GM21381 (cell line): ENCODE measurements around the gene DISC1.
"Not testable (repeated sequence)": the region's sequence is repeated elsewhere in the genome, so short reads cannot be mapped to it uniquely, and the experiment has no call there.

ENCODE experiments used
- ATAC-seq: cut with Tn5 transposase; IDR thresholded peaks from one replicate; pipeline ENCODE4 v1.9.1; 2021; ENCODE audit warnings: mild to moderate bottlenecking, moderate library complexity; ENCODE audit not compliant: unreplicated experiment

The DISC1 gene

GRCh38 chr1:231666937-231667608 lies 40.5 kb downstream of the DISC1 start:
- no peak for ATAC-seq

DNA sequence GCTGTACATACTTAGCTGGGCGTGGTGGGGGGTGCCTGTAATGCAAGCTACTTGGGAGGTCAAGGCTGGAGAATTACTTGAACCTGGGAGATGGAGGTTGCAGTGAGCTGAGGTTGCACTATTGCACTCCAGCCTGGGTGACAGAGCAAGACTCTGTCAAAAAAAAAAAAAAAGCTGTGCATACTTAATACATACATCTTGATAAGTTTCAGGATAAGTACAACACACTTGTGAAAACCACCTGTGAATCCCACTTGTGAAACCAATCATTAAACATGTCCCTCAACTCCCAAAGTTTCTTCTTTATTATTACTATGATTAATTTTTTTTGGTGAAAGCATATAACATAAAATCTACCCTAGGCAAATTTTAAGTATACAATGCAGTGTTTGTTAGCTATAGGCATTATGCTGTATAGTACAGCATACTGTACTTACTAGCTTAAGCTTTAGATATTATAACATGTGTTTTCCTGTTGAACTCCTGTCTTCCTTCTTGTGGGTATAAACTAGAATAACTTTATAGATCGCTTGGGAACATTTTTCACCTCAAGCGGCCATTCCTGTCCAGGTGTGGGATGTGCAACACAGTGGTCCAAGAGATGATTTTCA lies 41.4 kb downstream of the DISC1 start:
- no peak for ATAC-seq

DNA sequence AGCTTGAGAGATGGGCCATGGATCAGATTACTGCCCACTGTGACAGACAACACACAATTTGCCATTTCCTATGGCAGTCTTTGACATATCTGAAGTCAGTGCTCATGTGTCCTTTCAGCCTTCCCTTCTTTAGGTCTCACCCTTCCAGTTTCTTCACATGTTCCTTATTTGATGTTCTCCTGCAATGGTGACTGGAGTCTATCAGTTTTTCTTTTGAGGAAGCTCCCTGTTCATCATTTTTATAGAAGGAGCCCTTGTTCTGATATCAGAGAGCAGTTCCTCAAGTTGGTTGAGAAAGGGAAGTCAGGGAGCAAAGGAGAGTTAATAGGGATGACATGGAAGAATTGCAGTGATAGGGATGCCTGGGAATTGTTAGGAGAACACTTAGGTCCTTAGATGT lies 42.2 kb downstream of the DISC1 start:
- no peak for ATAC-seq

DNA sequence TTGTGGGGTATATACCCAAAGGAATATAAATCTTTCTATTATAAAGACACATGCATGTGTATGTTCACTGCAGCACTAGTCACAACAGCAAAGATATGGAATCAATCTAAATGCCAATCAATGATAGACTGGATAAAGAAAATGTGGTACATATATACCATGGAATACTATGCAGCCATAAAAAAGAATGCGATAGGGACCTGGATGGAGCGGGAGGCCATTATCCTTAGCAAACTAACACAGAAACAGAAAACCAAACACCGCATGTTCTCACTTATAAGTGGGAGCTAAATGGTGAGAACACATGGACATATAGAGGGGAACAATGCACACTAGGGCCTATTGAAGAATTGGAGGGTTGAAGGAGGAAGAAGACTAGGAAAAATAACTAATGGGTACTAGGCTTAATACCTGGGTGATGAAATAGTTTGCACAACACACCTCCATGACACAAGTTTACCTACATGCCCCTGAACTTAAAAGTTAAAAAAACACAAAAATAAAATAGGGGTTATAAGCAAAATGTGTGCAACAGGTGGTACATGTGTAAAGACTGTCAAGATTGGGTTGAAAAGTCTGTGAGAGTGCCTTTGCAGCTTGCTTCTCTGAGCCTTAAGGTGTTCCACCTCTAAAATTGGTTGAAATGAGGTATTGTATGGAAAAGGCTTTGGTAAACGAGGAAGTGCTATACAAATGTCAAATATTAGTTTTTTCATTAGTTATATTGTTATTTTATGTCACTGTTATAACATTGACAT lies 43.5 kb downstream of the DISC1 start:
- not testable (repeated sequence) for ATAC-seq

DNA sequence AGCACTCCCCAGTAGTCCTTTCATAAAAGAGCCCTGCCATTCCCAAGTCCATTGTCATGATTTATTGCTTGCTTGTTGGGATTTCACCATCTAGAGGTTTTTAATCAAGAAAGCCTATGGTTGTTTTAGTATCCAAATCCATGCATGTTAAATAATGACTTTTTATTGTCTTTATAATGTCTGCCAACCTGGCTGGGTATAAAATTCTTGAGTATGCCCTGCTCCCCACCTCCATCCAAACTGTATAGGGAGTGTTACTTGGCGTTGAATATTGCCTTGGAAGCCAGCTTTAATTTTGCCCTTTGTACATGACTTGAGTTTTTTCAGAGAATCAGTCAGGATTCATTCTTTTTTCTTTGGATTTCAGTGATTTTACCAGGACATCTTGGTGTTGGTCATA lies 44.2 kb downstream of the DISC1 start:
- ATAC-seq: no peak

DNA sequence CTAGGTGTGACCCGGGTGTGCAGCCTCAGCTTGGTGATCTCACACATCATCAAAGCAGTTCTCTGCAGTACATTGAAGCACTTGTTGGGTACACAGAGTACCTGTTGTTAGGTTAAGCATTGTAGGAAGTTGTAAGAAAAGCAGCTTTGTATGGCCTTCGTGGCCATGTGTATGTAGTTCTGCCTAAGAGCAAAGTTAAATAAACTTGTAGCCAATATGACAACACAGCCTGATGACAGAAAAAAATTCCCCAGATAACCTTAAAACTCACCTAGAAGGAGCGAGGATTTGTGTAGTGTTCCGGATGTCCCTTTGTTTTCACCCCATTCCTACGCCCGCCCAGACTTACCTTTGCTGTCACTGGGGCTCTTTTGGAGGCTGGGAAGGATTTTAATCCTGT lies 48.0 kb downstream of the DISC1 start:
- ATAC-seq: no peak

- no peak for ATAC-seq
Observed at GRCh38 chr1:231676487-231676886, 49.9 kb downstream of the DISC1 start.

DNA sequence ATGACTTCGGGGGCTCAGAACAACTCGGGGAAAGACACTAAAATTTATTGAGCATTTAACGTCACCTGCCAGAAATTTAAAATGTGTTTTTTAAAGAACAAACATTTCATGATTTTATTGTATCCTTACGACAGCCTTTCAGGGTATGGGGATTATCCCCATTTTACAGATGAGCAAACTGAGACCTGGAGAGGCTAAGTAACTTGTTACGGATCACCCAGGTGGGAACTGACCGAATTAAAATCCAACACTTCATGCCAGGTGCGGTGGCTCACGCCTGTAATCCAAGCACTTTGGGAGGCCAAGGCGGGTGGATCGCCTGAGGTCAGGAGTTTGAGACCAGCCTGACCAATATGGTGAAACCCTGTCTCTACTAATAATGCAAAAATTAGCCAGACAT lies 50.9 kb downstream of the DISC1 start:
- no peak for ATAC-seq

DNA sequence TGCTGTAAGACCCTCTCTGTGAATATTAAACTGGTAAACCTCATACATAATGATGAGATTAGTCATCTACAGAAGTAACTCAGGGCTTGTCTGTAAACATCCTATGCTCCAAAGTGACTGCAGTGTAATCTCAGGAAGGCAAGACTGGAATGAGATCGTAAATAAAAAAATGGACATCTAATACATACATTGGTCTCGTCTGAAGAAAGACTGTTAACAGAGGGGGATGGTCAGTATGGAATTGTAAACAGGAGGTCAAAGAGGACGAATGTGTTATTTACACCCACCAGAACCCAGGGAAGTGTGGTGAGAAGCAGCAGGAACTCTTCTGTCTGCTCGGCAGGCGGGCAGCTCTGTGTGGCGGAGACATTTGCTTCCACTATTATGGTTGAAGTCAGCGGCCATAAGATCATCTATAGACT lies 51.4 kb downstream of the DISC1 start:
- ATAC-seq: no peak

GRCh38 chr1:231679109-231679508 lies 52.5 kb downstream of the DISC1 start:
- ATAC-seq: no peak

DNA sequence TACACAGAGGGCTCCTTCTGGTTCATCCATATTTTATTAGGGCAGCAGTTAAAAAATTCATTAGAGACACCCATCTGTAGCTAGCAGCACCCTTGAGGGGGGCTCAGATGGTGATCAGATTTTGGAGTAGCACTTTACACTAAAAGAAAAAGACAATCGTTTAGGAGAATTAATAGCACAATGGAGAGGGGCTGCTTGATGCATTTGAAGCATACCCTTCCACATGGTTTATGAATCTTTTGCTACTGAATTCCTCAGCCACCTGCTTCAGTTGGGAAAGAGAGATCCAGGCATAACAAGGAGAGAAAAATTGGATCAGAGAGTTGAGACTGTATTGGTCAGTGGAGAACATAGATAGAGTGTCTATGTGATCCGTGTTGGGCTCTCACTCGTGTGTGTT lies 54.4 kb downstream of the DISC1 start:
- no peak for ATAC-seq

DNA sequence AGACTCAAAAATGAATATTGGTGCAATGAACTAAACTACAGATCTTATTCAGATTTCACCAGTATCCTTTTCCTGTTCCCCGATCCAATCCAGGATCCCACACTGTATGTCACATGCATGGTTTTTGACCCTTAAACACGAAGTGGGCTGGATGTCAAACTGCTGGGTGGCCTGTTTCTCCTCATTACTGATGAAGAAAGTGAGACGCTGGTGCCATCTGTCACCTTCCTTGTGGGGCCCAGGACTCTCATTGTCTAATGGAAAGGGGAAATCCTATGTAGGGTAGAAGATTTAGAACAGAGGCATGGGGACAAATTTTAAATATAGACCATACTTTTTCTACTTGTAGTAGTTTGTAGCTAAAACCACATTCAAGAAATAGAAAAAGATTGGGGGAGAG lies 56.2 kb downstream of the DISC1 start:
- ATAC-seq: no peak

DNA sequence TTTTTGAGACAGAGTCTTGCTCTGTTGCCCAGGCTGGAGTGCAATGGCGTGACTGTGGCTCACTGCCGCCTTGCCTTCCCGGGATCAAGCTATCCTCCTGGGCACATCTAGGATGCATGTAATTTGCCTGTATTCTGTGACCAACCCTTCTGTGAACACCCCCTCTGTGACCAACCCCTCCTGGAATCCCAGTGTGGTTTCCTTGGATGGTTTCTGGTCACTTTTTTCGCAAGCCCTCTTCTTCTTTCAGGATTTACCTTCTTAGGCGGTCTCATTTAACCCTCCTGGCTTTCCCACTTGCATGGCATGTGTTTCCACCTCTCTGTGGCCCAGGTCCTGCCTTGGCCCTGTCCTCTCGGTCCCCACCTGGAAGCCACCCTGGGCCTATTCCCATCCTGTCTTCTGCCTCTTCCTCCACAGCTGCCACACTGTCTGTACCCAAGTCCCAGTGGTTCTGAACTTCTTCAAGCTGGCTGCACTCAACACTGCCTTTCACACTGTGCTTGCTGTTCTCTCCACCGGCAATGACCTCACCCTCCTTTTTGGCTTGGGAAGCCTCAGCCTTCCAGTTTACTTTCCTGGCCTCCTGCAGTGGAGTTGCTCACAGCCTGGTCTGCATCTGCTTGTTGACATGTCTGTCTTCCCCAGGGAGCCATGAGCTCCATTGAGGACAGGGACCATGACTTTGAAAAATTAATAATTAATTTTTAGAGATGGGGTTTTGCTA lies 57.0 kb downstream of the DISC1 start:
- no peak for ATAC-seq

DNA sequence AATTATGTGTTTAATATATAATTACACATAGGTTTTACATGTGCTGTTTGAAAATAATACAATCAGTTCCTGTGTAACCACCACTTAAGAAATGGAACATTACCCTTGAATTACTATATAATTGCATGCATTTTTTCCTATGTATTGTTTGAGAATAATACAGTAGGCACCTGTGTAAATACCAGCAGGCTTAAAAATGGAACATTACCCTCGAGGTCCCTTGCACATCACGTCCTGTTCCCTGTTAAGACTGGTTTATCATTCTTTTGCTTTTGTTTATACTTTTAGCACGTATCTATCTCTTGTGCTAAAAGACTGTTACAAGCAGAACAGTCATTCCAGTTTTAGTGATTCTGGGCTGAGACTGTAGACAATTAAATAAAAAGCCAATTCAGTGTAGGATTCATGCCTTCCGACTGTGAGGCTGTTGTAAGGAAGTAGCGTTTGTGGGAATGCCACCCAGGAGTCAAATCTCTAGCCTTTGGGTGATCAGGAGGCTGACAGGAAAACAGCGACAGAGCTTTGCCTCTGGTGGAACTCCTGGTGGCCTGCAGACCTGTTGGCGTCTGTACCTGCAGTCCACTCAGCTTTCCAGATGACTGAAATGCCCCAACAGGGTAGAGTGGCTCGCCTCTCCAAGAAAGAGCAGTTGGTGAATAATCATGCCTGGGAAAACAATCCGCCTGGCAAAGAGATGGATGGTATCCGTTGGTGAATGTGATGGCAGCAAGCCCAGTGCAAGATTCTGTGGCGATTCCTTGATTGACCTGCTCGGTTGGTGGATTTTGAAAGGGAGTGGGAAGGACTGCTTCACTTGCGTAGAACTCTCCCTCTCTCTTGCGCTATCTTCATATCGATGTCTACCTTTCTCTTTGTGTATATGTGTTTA lies 58.0 kb downstream of the DISC1 start:
- ATAC-seq: no peak

- ATAC-seq: no peak
Observed at GRCh38 chr1:231686384-231686783, 59.8 kb downstream of the DISC1 start.

DNA sequence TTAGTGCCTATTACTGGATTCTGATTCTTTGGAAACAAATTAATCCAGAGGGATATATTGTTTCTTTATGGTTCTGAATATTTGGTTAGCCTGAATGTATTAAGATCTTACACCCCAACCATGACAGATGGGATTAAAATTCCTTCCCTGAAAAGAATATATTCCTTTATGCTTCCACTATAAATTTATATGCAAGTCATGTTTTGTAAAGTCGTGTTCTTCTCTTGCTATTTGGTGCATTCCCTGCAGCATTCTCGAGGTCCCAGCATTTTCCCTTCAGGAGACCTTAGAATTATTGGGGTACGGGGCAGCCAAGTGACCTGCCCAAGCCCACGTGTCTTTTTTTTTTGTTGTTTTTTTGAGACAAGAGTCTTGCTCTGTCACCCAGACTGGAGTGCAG lies 62.4 kb downstream of the DISC1 start:
- ATAC-seq: no peak

DNA sequence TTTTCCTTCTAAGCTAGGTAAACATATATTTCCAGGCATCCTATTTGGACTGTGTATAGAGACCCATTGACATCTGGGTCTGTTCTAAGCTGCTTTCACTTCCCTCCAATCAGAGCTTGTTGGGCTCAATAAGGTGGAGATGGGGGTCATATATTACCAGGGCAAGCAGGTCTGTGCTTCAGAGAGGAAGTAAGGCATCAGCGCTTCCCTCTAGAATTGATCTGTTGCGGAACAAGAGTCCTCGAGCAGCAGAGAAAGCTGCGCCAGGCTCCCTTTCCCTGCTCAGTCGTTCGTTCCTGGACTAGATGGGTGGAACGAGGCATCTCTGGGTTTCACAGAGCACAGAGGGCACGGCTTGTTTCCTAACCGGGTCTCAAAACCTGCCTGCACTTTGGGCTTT lies 63.5 kb downstream of the DISC1 start:
- ATAC-seq: no peak

DNA sequence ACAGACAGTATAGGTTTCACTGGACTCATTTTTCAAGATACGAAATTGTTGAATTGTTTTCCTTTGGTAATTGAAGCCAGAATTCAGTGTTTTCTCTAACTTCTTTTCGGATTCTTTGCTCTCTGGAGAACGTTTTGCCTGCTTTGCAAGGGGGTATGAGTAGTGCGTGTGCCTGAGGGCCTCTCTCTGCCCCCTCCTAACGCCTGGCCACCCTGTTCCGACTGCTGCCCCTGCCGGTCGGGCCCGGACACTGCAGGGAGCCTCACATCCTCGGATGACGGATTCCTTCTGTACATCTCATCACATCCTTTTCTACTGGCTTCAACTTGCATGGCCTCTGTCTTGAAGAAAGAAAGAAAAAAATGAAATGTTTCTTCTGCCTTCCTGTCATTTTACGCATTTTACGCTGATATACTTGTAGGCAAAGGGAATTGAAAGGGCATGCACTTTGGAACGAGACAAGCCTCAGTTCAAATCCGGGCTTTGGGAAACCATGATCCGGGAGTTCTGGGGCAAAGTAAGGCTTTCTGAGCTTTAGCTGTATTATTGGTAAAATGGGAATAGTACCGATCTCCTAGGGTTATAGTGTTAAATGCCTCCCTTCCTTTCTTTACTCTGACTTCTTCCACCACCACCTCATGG lies 65.1 kb downstream of the DISC1 start:
- no peak for ATAC-seq

DNA sequence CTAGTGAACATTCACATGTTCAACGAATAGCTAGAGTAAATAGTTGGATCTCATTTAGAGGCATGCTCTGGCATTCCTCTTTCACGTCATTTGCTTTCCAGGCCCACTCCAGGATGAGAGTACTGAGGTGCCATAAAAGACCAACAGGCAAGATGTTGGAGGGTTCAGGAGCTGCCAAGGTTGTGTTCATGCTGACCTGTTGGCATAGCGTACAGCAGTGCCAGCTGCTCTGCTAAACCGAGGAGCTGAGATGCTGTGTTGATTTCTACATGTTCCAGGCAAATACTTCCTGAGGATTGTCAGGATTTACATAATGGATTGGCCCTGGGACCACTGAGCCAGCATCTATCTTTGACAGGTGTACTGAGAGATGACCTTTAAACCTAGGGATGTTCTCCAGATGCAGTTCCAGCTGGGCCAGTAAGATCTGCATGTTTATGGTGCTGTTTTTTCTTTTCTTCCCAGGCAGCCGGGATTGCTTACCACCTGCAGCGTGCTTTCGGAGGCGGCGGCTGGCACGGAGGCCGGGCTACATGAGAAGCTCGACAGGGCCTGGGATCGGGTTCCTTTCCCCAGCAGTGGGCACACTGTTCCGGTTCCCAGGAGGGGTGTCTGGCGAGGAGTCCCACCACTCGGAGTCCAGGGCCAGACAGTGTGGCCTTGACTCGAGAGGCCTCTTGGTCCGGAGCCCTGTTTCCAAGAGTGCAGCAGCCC lies 66.9 kb downstream of the DISC1 start:
- ATAC-seq: no peak

GRCh38 chr1:231694075-231694431 lies 67.5 kb downstream of the DISC1 start:
- no peak for ATAC-seq
